ENCODE data around the gene ASCL3. TPM values are rescaled to one million over a fixed set of nuclear protein-coding genes. Genes with fewer than 3 reads are reported as not detected.
"Not testable (repeated sequence)": the region's sequence is repeated elsewhere in the genome, so short reads cannot be mapped to it uniquely, and the experiment has no call there.

ASCL3 gene
- total RNA-seq, 8 experiments from 2014 or later, result not detected

DNA sequence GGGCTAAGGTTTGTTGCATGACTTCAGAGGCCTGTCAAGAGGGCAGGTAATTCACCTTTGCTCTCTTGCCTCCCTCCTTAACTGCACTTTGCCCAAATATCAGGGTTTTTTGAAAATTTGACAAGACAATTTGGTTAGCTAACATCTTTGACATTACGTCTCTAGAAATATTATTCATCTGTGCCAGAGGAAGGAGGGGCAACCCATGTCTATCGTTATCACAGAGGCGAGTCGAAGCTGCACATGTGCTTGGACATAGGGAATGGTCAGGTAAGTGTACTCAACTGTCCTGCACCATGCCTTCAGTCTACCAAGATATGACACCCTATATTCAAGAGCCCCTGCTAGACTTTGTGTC is 28.2 kb downstream of the ASCL3 start:
- in situ Hi-C loops (cut with MboI; ENCODE audit: low pct_unique_long_range_greater_than_20kb in 2 of 9, low sequenced_read_pairs in 9 of 9, unreplicated experiment in 9 of 9), result loop anchor here in 1 of 9 experiments (25.0 kb wide), 1 partner anchor 202 kb away; no protein-coding TSS in a partner anchor
- H3K4me3 ChIP-seq, result no peak overlapping the region
- peaks cover 7 to 13% of the 10 kb centered on the region in 2 donors for H3K4me1 ChIP-seq (replicated peaks in 1 of 2)
- ATAC-seq (replicated peaks in 6 of 8), result no peak
- WGBS, 10 experiments, result 40 to 100% (median 90%) methylated on average over 1 to 4 of the region's 4 CpGs; no CpG with 5 or more reads in 2 of the 10 experiments
- H3K27ac ChIP-seq, result no peak overlapping the region

DNA sequence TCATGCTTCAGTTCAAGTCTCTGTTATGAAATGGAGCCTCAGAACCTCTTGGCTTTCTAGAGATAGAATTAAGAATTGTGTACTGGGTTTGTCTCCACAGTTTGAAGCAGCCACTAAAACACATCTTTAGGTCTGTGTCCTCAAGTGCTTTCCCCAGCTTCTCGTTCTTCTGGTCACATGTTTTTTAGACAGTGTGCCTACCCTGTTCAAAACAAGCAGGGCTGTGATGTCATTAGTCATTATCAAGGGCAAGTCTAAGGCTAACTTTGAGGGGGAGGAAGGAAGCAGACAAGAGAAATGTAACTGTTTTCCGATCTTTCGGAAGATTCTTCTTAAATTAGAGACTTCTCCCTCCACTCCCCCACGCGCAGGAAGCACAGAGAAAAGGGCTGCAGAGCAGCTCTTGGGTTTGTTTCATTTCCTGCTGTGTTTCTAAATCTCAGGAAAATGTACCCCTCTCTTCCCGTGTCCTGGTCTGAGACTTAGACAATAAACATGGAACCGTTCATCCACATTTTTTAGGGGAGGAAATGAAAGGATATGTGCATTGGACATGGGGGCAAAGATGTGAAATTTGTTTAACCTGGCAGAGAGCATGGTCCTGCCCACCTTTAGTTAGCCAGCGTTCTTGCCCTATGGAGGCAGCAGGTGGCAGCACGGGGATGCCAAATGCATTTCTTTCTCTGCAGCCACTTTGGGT is 28.7 kb downstream of the ASCL3 start:
- in situ Hi-C loops (cut with MboI; ENCODE audit: low pct_unique_long_range_greater_than_20kb in 2 of 9, low sequenced_read_pairs in 9 of 9, unreplicated experiment in 9 of 9), result loop anchor here in 1 of 9 experiments (25.0 kb wide), 1 partner anchor 202 kb away; no protein-coding TSS in a partner anchor
- 0 to 100% (median 55%) methylated on average over 1 to 9 of the region's 9 CpGs; no CpG with 5 or more reads in 1 of the 10 experiments for WGBS, 10 experiments
- ATAC-seq (replicated peaks in 6 of 8), result peak in 1 of 8 experiments; percentile 1
- H3K4me3 ChIP-seq, result peak overlapping the region in 1 of 5 donors; percentile 6
- H3K4me1 ChIP-seq (replicated peaks in 1 of 2), result peaks cover 7 to 13% of the 10 kb centered on the region in 2 donors
- H3K27ac ChIP-seq, result no peak overlapping the region

DNA sequence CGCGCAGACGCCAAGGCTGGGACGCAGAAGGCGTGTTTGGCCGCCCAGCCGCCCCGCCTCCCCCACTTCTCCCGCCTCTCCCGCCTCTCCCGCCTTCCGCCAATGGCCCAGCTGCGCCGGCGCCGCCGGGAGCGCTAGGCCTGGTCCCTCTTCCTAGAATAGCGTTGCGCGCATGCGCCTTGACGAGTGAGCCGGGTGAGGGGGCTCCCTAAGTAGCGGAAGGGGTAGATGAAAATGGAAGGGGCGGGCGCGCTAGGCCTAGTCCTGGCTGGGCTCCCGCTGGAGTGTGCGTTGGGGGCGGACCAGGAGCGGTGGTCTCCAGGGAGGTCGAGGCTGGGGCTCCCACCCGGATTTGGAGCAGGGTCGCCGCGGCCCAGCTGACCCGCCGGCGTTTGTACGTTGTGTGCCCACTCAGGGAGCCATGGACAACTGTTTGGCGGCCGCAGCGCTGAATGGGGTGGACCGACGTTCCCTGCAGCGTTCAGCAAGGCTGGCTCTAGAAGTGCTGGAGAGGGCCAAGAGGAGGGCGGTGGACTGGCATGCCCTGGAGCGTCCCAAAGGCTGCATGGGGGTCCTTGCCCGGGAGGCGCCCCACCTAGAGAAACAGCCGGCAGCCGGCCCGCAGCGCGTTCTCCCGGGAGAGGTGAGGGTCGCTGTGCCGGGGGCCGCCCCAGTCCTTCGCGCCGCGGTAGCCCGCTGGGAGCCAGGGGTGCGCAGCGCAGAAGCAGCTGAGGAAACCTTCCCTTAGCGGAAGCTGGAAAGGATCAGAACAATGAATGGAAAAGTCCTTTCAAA is 31.6 kb downstream of the ASCL3 start, which contains the start of gene AKIP1:
Gene AKIP1, plus strand, starts transcription at position 161 of the 795 bp plus-strand sequence. Its CDS starts 261 bp downstream, at position 422.
- in situ Hi-C loops (cut with MboI; ENCODE audit: low pct_unique_long_range_greater_than_20kb in 2 of 9, low sequenced_read_pairs in 9 of 9, unreplicated experiment in 9 of 9), result loop anchor here in 1 of 9 experiments (25.0 kb wide), 1 partner anchor 199 kb away; no protein-coding TSS in a partner anchor
- H3K27ac ChIP-seq, result peak within 1 kb of the TSS; percentile 59 to 64
- H3K4me1 ChIP-seq (replicated peaks in 1 of 2), result peaks cover 7 to 13% of the 10 kb centered on the region in 2 donors
- peak; percentile 80 to 97 (median 94) for ATAC-seq (replicated peaks in 6 of 8)
- 0% methylated on average over 1 to 6 of the region's 68 CpGs; no CpG with 5 or more reads in 8 of the 10 experiments for WGBS, 10 experiments
- peak within 1 kb of the TSS; percentile 47 to 89 (median 72) for H3K4me3 ChIP-seq

DNA sequence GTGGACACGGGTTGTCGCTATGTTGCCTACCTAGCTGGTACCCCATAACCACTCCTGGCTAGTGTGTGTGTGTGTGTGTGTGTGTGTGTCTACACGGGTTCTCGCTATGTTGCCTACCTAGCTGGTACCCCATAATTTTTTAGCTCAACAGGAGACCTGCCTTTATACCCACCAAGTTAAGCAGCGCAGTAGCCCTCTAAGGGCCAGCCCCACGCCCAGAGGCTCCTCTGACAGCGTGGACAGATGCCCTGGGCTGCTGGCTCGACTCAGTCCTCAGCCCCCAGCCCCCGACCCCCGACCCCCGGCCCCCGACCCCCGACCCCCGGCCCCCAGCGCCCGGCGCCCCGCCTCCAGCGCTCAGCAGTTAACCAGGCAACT is 32.2 kb downstream of the ASCL3 start:
- ATAC-seq (replicated peaks in 6 of 8), result peak; percentile 1 to 35 (median 21)
- in situ Hi-C loops (cut with MboI; ENCODE audit: low pct_unique_long_range_greater_than_20kb in 2 of 9, low sequenced_read_pairs in 9 of 9, unreplicated experiment in 9 of 9), result loop anchor here in 1 of 9 experiments (25.0 kb wide), 1 partner anchor 198 kb away; no protein-coding TSS in a partner anchor
- WGBS, 10 experiments, result no CpG with 5 or more reads among the region's 19 CpGs

DNA sequence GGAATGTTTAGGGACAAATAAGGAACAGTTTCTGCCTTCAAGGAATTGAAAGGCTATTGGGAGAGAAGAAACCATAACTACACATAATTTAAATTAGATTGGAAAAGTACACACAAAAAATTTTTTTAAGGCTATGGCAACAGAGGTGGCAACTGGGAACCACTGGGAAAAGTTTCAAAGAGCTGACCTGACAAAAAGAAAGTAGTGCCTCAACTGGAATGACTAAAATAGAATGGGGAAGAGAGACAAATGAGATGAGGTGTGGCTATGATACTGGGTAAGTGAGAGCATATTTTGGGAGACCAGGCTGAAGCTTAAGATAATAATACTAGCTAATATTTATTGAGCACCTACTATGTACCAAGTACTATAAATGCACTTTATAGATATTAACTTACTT is 34.7 kb downstream of the ASCL3 start:
- Histone ChIP-seq H3K4me3 (no peak overlapping the region), H3K27ac (no peak overlapping the region), H3K4me1 (replicated peaks in 1 of 2) (peaks cover 5% of the 10 kb centered on the region in 2 donors)
- in situ Hi-C loops (cut with MboI; ENCODE audit: low pct_unique_long_range_greater_than_20kb in 2 of 9, low sequenced_read_pairs in 9 of 9, unreplicated experiment in 9 of 9), result loop anchor here in 1 of 9 experiments (25.0 kb wide), 1 partner anchor 196 kb away; no protein-coding TSS in a partner anchor
- no peak for ATAC-seq (replicated peaks in 6 of 8)

More for the DNA sequence above, 32.2 kb downstream of the ASCL3 start:
- peaks cover 7 to 13% of the 10 kb centered on the region in 2 donors for H3K4me1 ChIP-seq (replicated peaks in 1 of 2)
- H3K4me3 ChIP-seq, result peak overlapping the region; percentile 47 to 89 (median 72)
- H3K27ac ChIP-seq, result no peak overlapping the region

GRCh38 chr11:8907116-8907515 is 35.7 kb downstream of the ASCL3 start:
- 44 to 100% (median 85%) methylated on average over 1 of the region's 1 CpG; no CpG with 5 or more reads in 3 of the 10 experiments for WGBS, 10 experiments
- no peak for ATAC-seq (replicated peaks in 6 of 8)
- Histone ChIP-seq H3K27ac (no peak overlapping the region), H3K4me3 (no peak overlapping the region), H3K4me1 (replicated peaks in 1 of 2) (peaks cover under 1 to 2% of the 10 kb centered on the region in 2 donors)
- in situ Hi-C loops (cut with MboI; ENCODE audit: low pct_unique_long_range_greater_than_20kb in 2 of 9, low sequenced_read_pairs in 9 of 9, unreplicated experiment in 9 of 9), result loop anchor here in 1 of 9 experiments (25.0 kb wide), 1 partner anchor 195 kb away; no protein-coding TSS in a partner anchor

DNA sequence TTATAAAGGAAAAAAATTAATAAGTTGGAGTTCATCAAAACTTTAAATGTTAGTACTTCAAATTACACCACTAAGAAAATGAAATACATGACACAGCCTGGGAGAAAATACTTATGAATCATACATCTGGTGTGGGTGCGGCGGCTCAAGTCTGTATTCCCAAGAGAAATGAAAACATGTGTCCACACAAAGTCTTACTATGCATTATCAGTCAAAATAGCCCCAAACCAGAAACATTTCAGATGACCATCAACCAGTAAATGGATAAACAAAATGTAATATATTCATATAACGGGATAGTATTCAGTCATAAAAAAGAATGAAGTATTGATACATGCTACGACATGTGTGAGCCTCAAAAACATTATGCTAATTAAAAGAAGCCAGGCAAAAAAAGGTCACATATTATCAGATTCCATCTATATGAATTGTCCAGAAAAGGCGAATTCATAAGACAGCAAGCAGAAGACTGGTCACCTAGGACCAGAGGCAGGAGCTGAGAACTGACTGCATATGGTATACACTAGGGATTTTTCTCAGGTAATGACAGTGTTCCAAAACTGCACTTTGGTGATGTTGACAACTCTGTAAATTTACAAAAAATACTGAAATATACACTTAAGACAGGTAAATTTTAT is 37.2 kb downstream of the ASCL3 start:
- Histone ChIP-seq H3K4me1 (replicated peaks in 1 of 2) (peaks cover 0 to 2% of the 10 kb centered on the region in 2 donors), H3K4me3 (no peak overlapping the region), H3K27ac (no peak overlapping the region)
- in situ Hi-C loops (cut with MboI; ENCODE audit: low pct_unique_long_range_greater_than_20kb in 2 of 9, low sequenced_read_pairs in 9 of 9, unreplicated experiment in 9 of 9), result loop anchor here in 1 of 9 experiments (25.0 kb wide), 1 partner anchor 193 kb away; no protein-coding TSS in a partner anchor
- peak in 3 of 8 experiments; percentile 86 to 92 (median 92) for ATAC-seq (replicated peaks in 6 of 8)
- WGBS, 10 experiments, result 0 to 100% (median 75%) methylated on average over 2 to 5 of the region's 5 CpGs

GRCh38 chr11:8899119-8899753 is 43.6 kb downstream of the ASCL3 start:
- in situ Hi-C loops (cut with MboI; ENCODE audit: low pct_unique_long_range_greater_than_20kb in 2 of 9, low sequenced_read_pairs in 9 of 9, unreplicated experiment in 9 of 9), result no loop called here
- Histone ChIP-seq H3K4me3 (no peak overlapping the region), H3K4me1 (replicated peaks in 1 of 2) (no peaks in the 10 kb centered on the region), H3K27ac (no peak overlapping the region)
- no peak for ATAC-seq (replicated peaks in 6 of 8)

DNA sequence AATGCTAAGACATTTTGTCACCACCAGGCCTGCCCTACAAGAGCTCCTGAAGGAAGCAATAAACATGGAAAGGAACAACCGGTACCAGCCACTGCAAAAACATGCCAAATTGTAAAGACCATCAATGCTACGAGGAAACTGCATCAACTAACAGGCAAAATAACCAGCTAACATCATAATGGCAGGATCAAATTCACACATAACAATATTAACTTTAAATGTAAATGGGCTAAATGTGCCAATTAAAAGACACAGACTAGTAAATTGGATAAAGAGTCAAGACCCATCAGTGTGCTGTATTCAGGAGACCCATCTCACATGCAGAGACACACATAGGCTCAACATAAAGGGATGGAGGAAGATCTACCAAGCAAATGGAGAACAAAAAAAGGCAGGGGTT is 51.6 kb downstream of the ASCL3 start:
- H3K4me3 ChIP-seq; ATAC-seq (replicated peaks in 6 of 8); H3K27ac ChIP-seq; in situ Hi-C loops (cut with MboI; ENCODE audit: low pct_unique_long_range_greater_than_20kb in 2 of 9, low sequenced_read_pairs in 9 of 9, unreplicated experiment in 9 of 9); H3K4me1 ChIP-seq (replicated peaks in 1 of 2): not testable (repeated sequence)
- WGBS, 10 experiments, result 80 to 100% (median 94%) methylated on average over 1 to 2 of the region's 2 CpGs; no CpG with 5 or more reads in 5 of the 10 experiments

Other genes starting within 250 kb of the ASCL3 start
- gene AKIP1, start 31.8 kb downstream of the ASCL3 start, total RNA-seq, result 10 to 100 TPM; 22.3 to 45.6 (median 29.7) TPM
- under 1 TPM in 6 of 8 experiments, not detected in 2; 0.11 to 0.84 (median 0.30) TPM for gene C11orf16, start 10.1 kb downstream of the ASCL3 start, total RNA-seq
- 10 to 100 TPM; 26.9 to 82.3 (median 30.4) TPM for gene TMEM9B, start 21.4 kb upstream of the ASCL3 start, total RNA-seq
- gene NRIP3, start 61.0 kb upstream of the ASCL3 start, total RNA-seq, result 10 to 100 TPM in 2 of 8 experiments, 1 to 10 TPM in 6; 2.1 to 19.4 (median 8.2) TPM
- 10 to 100 TPM in 1 of 8 experiments, 1 to 10 TPM in 6, under 1 TPM in 1; 0.94 to 25.4 (median 3.4) TPM for gene SCUBE2, start 148.6 kb upstream of the ASCL3 start, total RNA-seq